ENCODE measurements around the gene R3HCC1L. TPM values are rescaled to one million over a fixed set of nuclear protein-coding genes. Genes with fewer than 3 reads are reported as not detected.

Gene R3HCC1L
- total and polyA plus RNA-seq, 3 experiments from 2014 or later: 14.8 to 24.6 (median 24.3) TPM

GRCh38 chr10:98208925-98209324, 74.5 kb downstream of the R3HCC1L start:
- H3K4me1 Mint-ChIP-seq: peaks cover 41 to 80% (median 67%) of the 10 kb centered on the region in 3 donors
- no peak overlapping the region for H3K4me3 Mint-ChIP-seq
- DNase-seq: no peak
- H3K9me3 Mint-ChIP-seq: no peaks in the 10 kb centered on the region
- H3K4me3 ChIP-seq (ENCODE audit: low read length): no peak overlapping the region
- H3K36me3 ChIP-seq (ENCODE audit: insufficient read depth, low read length): no peaks in the 10 kb centered on the region
- H3K27me3 Mint-ChIP-seq: no peaks in the 10 kb centered on the region
- ChIA-PET CTCF (no interaction called here), POLR2A (no interaction called here)
- H3K27ac Mint-ChIP-seq: no peak overlapping the region
- no peak overlapping the region for H3K27ac ChIP-seq (ENCODE audit: low read depth, low read length)
- no peaks in the 10 kb centered on the region for H3K27me3 ChIP-seq (ENCODE audit: insufficient read depth, low read length, poor library complexity, severe bottlenecking)
- H3K4me1 ChIP-seq (ENCODE audit: insufficient read depth, low read length): no peaks in the 10 kb centered on the region
- no peaks in the 10 kb centered on the region for H3K9me3 ChIP-seq (ENCODE audit: low read length)
- peaks cover 10 to 49% (median 25%) of the 10 kb centered on the region in 3 donors for H3K36me3 Mint-ChIP-seq

- H3K36me3 ChIP-seq (ENCODE audit: insufficient read depth, low read length): no peaks in the 10 kb centered on the region
- H3K4me1 ChIP-seq (ENCODE audit: insufficient read depth, low read length): no peaks in the 10 kb centered on the region
- no peak for DNase-seq
- H3K4me3 ChIP-seq (ENCODE audit: low read length): no peak overlapping the region
- no peaks in the 10 kb centered on the region for H3K9me3 ChIP-seq (ENCODE audit: low read length)
- H3K27me3 ChIP-seq (ENCODE audit: insufficient read depth, low read length, poor library complexity, severe bottlenecking): no peaks in the 10 kb centered on the region
- no peaks in the 10 kb centered on the region for H3K9me3 Mint-ChIP-seq
- peaks cover 10 to 51% (median 25%) of the 10 kb centered on the region in 3 donors for H3K36me3 Mint-ChIP-seq
- no peak overlapping the region for H3K27ac Mint-ChIP-seq
- H3K4me3 Mint-ChIP-seq: no peak overlapping the region
- no peaks in the 10 kb centered on the region for H3K27me3 Mint-ChIP-seq
- ChIA-PET POLR2A (no interaction called here), CTCF (no interaction called here)
- H3K27ac ChIP-seq (ENCODE audit: low read depth, low read length): no peak overlapping the region
- H3K4me1 Mint-ChIP-seq: peaks cover 43 to 84% (median 72%) of the 10 kb centered on the region in 3 donors
Measured at GRCh38 chr10:98209441-98209840, 75.0 kb downstream of the R3HCC1L start.

- Mint-ChIP-seq H3K9me3 (peaks cover 0 to 10% (median 1%) of the 10 kb centered on the region in 5 donors), H3K4me3 (no peak overlapping the region), H3K27ac (no peak overlapping the region), H3K36me3 (peaks cover 22 to 61% (median 27%) of the 10 kb centered on the region in 3 donors), H3K27me3 (no peaks in the 10 kb centered on the region), H3K4me1 (peaks cover 45 to 79% (median 75%) of the 10 kb centered on the region in 3 donors)
- ChIA-PET POLR2A (no interaction called here), CTCF (no interaction called here)
- DNase-seq: no peak
- H3K9me3 ChIP-seq (ENCODE audit: low read length): no peaks in the 10 kb centered on the region
- H3K4me1 ChIP-seq (ENCODE audit: insufficient read depth, low read length): no peaks in the 10 kb centered on the region
- no peaks in the 10 kb centered on the region for H3K27me3 ChIP-seq (ENCODE audit: insufficient read depth, low read length, poor library complexity, severe bottlenecking)
- no peaks in the 10 kb centered on the region for H3K36me3 ChIP-seq (ENCODE audit: insufficient read depth, low read length)
- H3K4me3 ChIP-seq (ENCODE audit: low read length): no peak overlapping the region
- H3K27ac ChIP-seq (ENCODE audit: low read depth, low read length): no peak overlapping the region
Measured at GRCh38 chr10:98212196-98212595, 77.7 kb downstream of the R3HCC1L start.

GRCh38 chr10:98213740-98214139, 79.3 kb downstream of the R3HCC1L start:
- no peaks in the 10 kb centered on the region for H3K9me3 ChIP-seq (ENCODE audit: low read length)
- CTCF ChIA-PET: interaction anchor here (1.3 kb wide), 1 partner anchor 26 kb away, joined by 3 read pairs; no protein-coding TSS in a partner anchor
- POLR2A ChIA-PET: no interaction called here
- H3K4me3 Mint-ChIP-seq: no peak overlapping the region
- H3K4me1 Mint-ChIP-seq: peaks cover 40 to 81% (median 74%) of the 10 kb centered on the region in 3 donors
- no peak overlapping the region for H3K27ac ChIP-seq (ENCODE audit: low read depth, low read length)
- peaks cover 0 to 25% (median 7%) of the 10 kb centered on the region in 5 donors for H3K9me3 Mint-ChIP-seq
- H3K27ac Mint-ChIP-seq: peak overlapping the region in 2 of 8 donors; percentile 36 to 39
- DNase-seq: no peak
- H3K4me3 ChIP-seq (ENCODE audit: low read length): no peak overlapping the region
- H3K4me1 ChIP-seq (ENCODE audit: insufficient read depth, low read length): no peaks in the 10 kb centered on the region
- no peaks in the 10 kb centered on the region for H3K27me3 Mint-ChIP-seq
- no peaks in the 10 kb centered on the region for H3K36me3 ChIP-seq (ENCODE audit: insufficient read depth, low read length)
- H3K27me3 ChIP-seq (ENCODE audit: insufficient read depth, low read length, poor library complexity, severe bottlenecking): no peaks in the 10 kb centered on the region
- peaks cover 28 to 64% (median 29%) of the 10 kb centered on the region in 3 donors for H3K36me3 Mint-ChIP-seq

GRCh38 chr10:98215373-98215772, 80.9 kb downstream of the R3HCC1L start:
- Mint-ChIP-seq H3K9me3 (peaks cover 14 to 39% (median 22%) of the 10 kb centered on the region in 5 donors), H3K4me3 (no peak overlapping the region), H3K36me3 (peaks cover 26 to 62% (median 41%) of the 10 kb centered on the region in 3 donors), H3K27ac (no peak overlapping the region), H3K27me3 (no peaks in the 10 kb centered on the region), H3K4me1 (peaks cover 40 to 76% (median 58%) of the 10 kb centered on the region in 3 donors)
- CTCF ChIA-PET: no interaction called here
- Histone ChIP-seq H3K4me1 (ENCODE audit: insufficient read depth, low read length) (no peaks in the 10 kb centered on the region), H3K27me3 (ENCODE audit: insufficient read depth, low read length, poor library complexity, severe bottlenecking) (no peaks in the 10 kb centered on the region), H3K36me3 (ENCODE audit: insufficient read depth, low read length) (no peaks in the 10 kb centered on the region), H3K4me3 (ENCODE audit: low read length) (no peak overlapping the region), H3K9me3 (ENCODE audit: low read length) (peaks cover 6% of the 10 kb centered on the region), H3K27ac (ENCODE audit: low read depth, low read length) (no peak overlapping the region)
- POLR2A ChIA-PET: no interaction called here
- no peak for DNase-seq

GRCh38 chr10:98217801-98218200, 83.3 kb downstream of the R3HCC1L start:
- no peak for DNase-seq
- no peak overlapping the region for H3K27ac Mint-ChIP-seq
- H3K4me1 ChIP-seq (ENCODE audit: insufficient read depth, low read length): no peaks in the 10 kb centered on the region
- peaks cover 14 to 39% (median 22%) of the 10 kb centered on the region in 5 donors for H3K9me3 Mint-ChIP-seq
- H3K36me3 Mint-ChIP-seq: peaks cover 17 to 45% (median 41%) of the 10 kb centered on the region in 3 donors
- H3K4me3 Mint-ChIP-seq: no peak overlapping the region
- ChIA-PET POLR2A (no interaction called here), CTCF (no interaction called here)
- peaks cover 18 to 52% (median 34%) of the 10 kb centered on the region in 3 donors for H3K4me1 Mint-ChIP-seq
- H3K4me3 ChIP-seq (ENCODE audit: low read length): no peak overlapping the region
- no peaks in the 10 kb centered on the region for H3K27me3 ChIP-seq (ENCODE audit: insufficient read depth, low read length, poor library complexity, severe bottlenecking)
- peaks cover 6% of the 10 kb centered on the region for H3K9me3 ChIP-seq (ENCODE audit: low read length)
- no peaks in the 10 kb centered on the region for H3K36me3 ChIP-seq (ENCODE audit: insufficient read depth, low read length)
- H3K27me3 Mint-ChIP-seq: no peaks in the 10 kb centered on the region
- no peak overlapping the region for H3K27ac ChIP-seq (ENCODE audit: low read depth, low read length)

- Mint-ChIP-seq H3K36me3 (peaks cover 9 to 36% (median 24%) of the 10 kb centered on the region in 3 donors), H3K9me3 (peaks cover 13 to 20% (median 14%) of the 10 kb centered on the region in 5 donors), H3K27ac (peak overlapping the region in 3 of 8 donors; percentile 19 to 34 (median 26)), H3K4me3 (no peak overlapping the region), H3K27me3 (no peaks in the 10 kb centered on the region), H3K4me1 (peaks cover 18 to 28% (median 22%) of the 10 kb centered on the region in 3 donors)
- no peaks in the 10 kb centered on the region for H3K4me1 ChIP-seq (ENCODE audit: insufficient read depth, low read length)
- DNase-seq: no peak
- H3K36me3 ChIP-seq (ENCODE audit: insufficient read depth, low read length): no peaks in the 10 kb centered on the region
- ChIA-PET CTCF (no interaction called here), POLR2A (no interaction called here)
- no peaks in the 10 kb centered on the region for H3K27me3 ChIP-seq (ENCODE audit: insufficient read depth, low read length, poor library complexity, severe bottlenecking)
- no peak overlapping the region for H3K27ac ChIP-seq (ENCODE audit: low read depth, low read length)
- H3K9me3 ChIP-seq (ENCODE audit: low read length): peaks cover 6% of the 10 kb centered on the region
- no peak overlapping the region for H3K4me3 ChIP-seq (ENCODE audit: low read length)
Measured at GRCh38 chr10:98223874-98224273, 89.4 kb downstream of the R3HCC1L start.

GRCh38 chr10:98224509-98224908, 90.1 kb downstream of the R3HCC1L start:
- Histone ChIP-seq H3K27me3 (ENCODE audit: insufficient read depth, low read length, poor library complexity, severe bottlenecking) (no peaks in the 10 kb centered on the region), H3K4me3 (ENCODE audit: low read length) (no peak overlapping the region), H3K36me3 (ENCODE audit: insufficient read depth, low read length) (no peaks in the 10 kb centered on the region), H3K4me1 (ENCODE audit: insufficient read depth, low read length) (no peaks in the 10 kb centered on the region), H3K9me3 (ENCODE audit: low read length) (peaks cover 2% of the 10 kb centered on the region), H3K27ac (ENCODE audit: low read depth, low read length) (no peak overlapping the region)
- ChIA-PET CTCF (no interaction called here), POLR2A (no interaction called here)
- Mint-ChIP-seq H3K27me3 (no peaks in the 10 kb centered on the region), H3K4me1 (peaks cover 22 to 27% (median 23%) of the 10 kb centered on the region in 3 donors), H3K4me3 (no peak overlapping the region), H3K9me3 (peaks cover 7 to 14% (median 8%) of the 10 kb centered on the region in 5 donors), H3K36me3 (peaks cover 9 to 34% (median 18%) of the 10 kb centered on the region in 3 donors), H3K27ac (no peak overlapping the region)
- DNase-seq: no peak

Data from CD8-positive, alpha-beta memory T cell (primary cell).